ENCODE data around the gene RRP9. TPM values are rescaled to one million over a fixed set of nuclear protein-coding genes. Genes with fewer than 3 reads are reported as not detected.
A peak's percentile ranks its signal among the peaks of the same experiment; 100 is the strongest.

RRP9 gene
- total and polyA plus RNA-seq, 4 donors = 6.5 to 11.0 (median 7.8) TPM

- Histone ChIP-seq H3K9me3 (ENCODE audit: control insufficient read depth in 4 of 4, low read length in 3 of 4) (no peaks in the 10 kb centered on the region), H3K4me1 (ENCODE audit: control insufficient read depth in 4 of 4, insufficient read depth in 4 of 4, low read length in 3 of 4) (peaks cover 10 to 31% (median 23%) of the 10 kb centered on the region in 4 donors), H3K36me3 (ENCODE audit: control insufficient read depth in 4 of 4, insufficient read depth in 3 of 4, low read depth in 1 of 4, low read length in 3 of 4) (peaks cover 0 to 30% (median 18%) of the 10 kb centered on the region in 4 donors), H3K9ac (ENCODE audit: low read depth in 1 of 2, low read length in 2 of 2) (no peak overlapping the region), H3K27me3 (ENCODE audit: control insufficient read depth in 4 of 4, insufficient read depth in 4 of 4, low read length in 3 of 4) (no peaks in the 10 kb centered on the region), H3K27ac (ENCODE audit: low read depth in 1 of 2, low read length in 2 of 2) (no peak overlapping the region), H3K4me3 (ENCODE audit: low read depth in 1 of 3, low read length in 3 of 3) (no peak overlapping the region)
- 95% methylated on average over 11 of the region's 11 CpGs for WGBS
- TF ChIP-seq EGR1 (IDR thresholded peaks at IDR 0.05; ENCODE audit: low read depth in 2 of 2) (no peak), TAF1 (conservative IDR thresholded peaks at IDR 0.05) (no peak), NR2F2 (IDR thresholded peaks at IDR 0.05) (no peak)
- no peak for DNase-seq (ENCODE audit: low spot score)
Observed at GRCh38 chr3:51944451-51945021, 2.8 kb upstream of the RRP9 start.

DNA sequence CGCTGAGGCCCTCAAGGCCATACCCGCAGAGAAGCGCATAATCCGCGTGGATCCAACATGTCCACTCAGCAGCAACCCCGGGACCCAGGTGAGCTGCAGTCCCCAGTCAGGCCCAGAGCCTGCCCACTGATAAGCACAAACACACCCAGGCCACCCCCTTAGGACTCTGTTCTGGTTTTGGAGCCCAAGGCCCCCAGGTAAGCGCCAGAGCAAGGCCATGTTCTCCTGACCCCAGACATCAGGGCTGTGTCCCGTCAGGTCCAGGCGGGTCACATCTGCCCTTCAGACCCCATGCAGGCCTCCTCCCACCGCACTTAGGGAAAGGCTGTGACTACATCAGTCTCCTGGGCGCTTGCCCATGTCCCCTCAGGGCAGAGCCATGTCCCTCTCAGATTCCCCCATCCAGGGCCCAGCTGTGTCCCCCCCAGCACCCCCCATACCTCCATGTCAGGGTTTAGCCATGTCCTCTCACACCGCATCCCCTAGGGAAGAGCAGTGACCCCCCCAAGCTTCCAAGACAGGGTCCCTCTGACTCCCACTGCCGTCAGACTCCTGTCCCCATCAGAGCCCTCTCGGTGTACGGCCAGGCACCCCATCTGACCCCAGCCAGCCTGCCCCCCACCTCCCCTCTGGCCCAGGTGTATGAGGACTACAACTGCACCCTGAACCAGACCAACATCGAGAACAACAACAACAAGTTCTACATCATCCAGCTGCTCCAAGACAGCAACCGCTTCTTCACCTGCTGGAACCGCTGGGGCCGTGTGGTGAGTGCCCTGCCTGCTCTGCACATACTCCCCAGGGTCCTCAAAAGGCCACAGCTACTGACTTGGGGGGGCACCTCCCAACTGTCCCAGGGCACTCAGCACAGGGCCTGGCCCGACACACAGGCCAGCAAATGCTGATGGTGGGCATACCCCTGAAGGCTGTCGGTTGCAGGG lies 2.0 kb upstream of the RRP9 start:
- no peak overlapping the region for H3K9ac ChIP-seq (ENCODE audit: low read depth in 1 of 2, low read length in 2 of 2)
- 96% methylated on average over 21 of the region's 21 CpGs for WGBS
- DNase-seq (ENCODE audit: low spot score) = no peak

DNA sequence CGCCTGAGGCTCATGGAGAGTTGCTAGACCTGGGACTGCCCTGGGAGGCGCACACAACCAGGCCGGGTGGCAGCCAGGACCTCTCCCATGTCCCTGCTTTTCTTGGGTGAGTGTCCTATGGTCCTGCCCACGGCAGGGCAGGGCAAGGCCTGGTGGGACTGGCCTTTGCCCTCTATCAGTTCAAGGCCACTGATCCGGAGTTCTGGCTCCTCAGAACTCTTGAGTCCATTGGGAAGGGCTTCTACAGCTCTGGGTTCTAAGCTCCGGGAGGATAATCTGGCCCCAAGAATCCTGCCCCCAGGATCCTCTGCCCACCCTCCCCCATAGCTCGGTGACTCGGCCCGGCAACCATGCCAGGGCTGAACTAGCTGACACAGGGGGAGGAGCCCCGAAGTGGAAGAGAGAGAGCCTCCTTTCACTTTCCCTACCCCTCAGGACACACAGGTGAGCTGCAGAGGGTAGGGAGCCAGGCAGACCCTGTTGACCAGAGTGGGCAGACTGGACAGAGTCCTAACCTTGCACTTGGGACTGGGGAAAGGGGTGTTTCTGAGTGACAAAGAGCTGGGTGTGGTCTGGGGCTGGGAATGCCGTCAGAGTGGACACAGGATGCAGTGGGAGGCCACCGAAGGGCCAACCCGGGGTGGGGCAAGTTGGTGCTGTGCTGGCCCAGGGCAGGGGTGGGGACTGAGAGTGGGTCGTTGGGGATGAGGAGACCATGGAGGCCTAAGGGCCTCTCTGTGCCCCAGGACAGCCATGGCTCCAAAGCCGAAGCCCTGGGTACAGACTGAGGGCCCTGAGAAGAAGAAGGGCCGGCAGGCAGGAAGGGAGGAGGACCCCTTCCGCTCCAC lies 1.1 kb upstream of the RRP9 start:
- Histone ChIP-seq H3K27ac (ENCODE audit: low read depth in 1 of 2, low read length in 2 of 2) (peak overlapping the region; percentile 84 to 88), H3K9me3 (ENCODE audit: control insufficient read depth in 4 of 4, low read length in 3 of 4) (no peaks in the 10 kb centered on the region), H3K4me1 (ENCODE audit: control insufficient read depth in 4 of 4, insufficient read depth in 4 of 4, low read length in 3 of 4) (peaks cover 10 to 31% (median 23%) of the 10 kb centered on the region in 4 donors), H3K27me3 (ENCODE audit: control insufficient read depth in 4 of 4, insufficient read depth in 4 of 4, low read length in 3 of 4) (no peaks in the 10 kb centered on the region), H3K4me3 (ENCODE audit: low read depth in 1 of 3, low read length in 3 of 3) (peak overlapping the region; percentile 36 to 67 (median 51)), H3K36me3 (ENCODE audit: control insufficient read depth in 4 of 4, insufficient read depth in 3 of 4, low read depth in 1 of 4, low read length in 3 of 4) (peaks cover under 1 to 23% (median 11%) of the 10 kb centered on the region in 4 donors), H3K9ac (ENCODE audit: low read depth in 1 of 2, low read length in 2 of 2) (peak overlapping the region; percentile 58 to 63)
- no peak for DNase-seq (ENCODE audit: low spot score)
- WGBS = 26% methylated on average over 17 of the region's 17 CpGs
- TF ChIP-seq NR2F2 (IDR thresholded peaks at IDR 0.05) (peak; percentile 62), SP1 (IDR thresholded peaks at IDR 0.05) (peak; percentile 68), HNF4G (IDR thresholded peaks at IDR 0.05) (peak; percentile 26), GABPA (IDR thresholded peaks at IDR 0.05 in 1 of 2, conservative IDR thresholded peaks at IDR 0.05 in 1 of 2) (no peak), FOXA1 (IDR thresholded peaks at IDR 0.05) (no peak), HNF4A (conservative IDR thresholded peaks at IDR 0.05) (peak; percentile 61 to 75), CTCF (IDR thresholded peaks at IDR 0.05; ENCODE audit: low read depth, low read length, missing input control) (no peak), TAF1 (conservative IDR thresholded peaks at IDR 0.05) (no peak), RXRA (IDR thresholded peaks at IDR 0.05) (peak; percentile 26 to 58), YY1 (IDR thresholded peaks at IDR 0.05) (peak; percentile 57), REST (IDR thresholded peaks at IDR 0.05) (peak; percentile 13), RAD21 (IDR thresholded peaks at IDR 0.05) (no peak)
- TF ChIP-seq, protein P1, sequence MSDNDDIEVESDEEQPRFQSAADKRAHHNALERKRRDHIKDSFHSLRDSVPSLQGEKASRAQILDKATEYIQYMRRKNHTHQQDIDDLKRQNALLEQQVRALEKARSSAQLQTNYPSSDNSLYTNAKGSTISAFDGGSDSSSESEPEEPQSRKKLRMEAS (IDR thresholded peaks at IDR 0.05) = no peak
- TF ChIP-seq, protein P2, sequence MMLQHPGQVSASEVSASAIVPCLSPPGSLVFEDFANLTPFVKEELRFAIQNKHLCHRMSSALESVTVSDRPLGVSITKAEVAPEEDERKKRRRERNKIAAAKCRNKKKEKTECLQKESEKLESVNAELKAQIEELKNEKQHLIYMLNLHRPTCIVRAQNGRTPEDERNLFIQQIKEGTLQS (IDR thresholded peaks at IDR 0.05) = no peak

More for the DNA sequence above, 2.0 kb upstream of the RRP9 start:
- Histone ChIP-seq H3K36me3 (ENCODE audit: control insufficient read depth in 4 of 4, insufficient read depth in 3 of 4, low read depth in 1 of 4, low read length in 3 of 4) (peaks cover 0 to 23% (median 14%) of the 10 kb centered on the region in 4 donors), H3K27ac (ENCODE audit: low read depth in 1 of 2, low read length in 2 of 2) (peak overlapping the region; percentile 84 to 88), H3K9me3 (ENCODE audit: control insufficient read depth in 4 of 4, low read length in 3 of 4) (no peaks in the 10 kb centered on the region), H3K4me3 (ENCODE audit: low read depth in 1 of 3, low read length in 3 of 3) (peak overlapping the region in 1 of 3 donors; percentile 67), H3K27me3 (ENCODE audit: control insufficient read depth in 4 of 4, insufficient read depth in 4 of 4, low read length in 3 of 4) (no peaks in the 10 kb centered on the region), H3K4me1 (ENCODE audit: control insufficient read depth in 4 of 4, insufficient read depth in 4 of 4, low read length in 3 of 4) (peaks cover 10 to 31% (median 23%) of the 10 kb centered on the region in 4 donors)
- TF ChIP-seq YY1 (IDR thresholded peaks at IDR 0.05) = no peak
